H1 (cell line): ENCODE results near the gene ABHD2. TPM values are rescaled to one million over a fixed set of nuclear protein-coding genes. Genes with fewer than 3 reads are reported as not detected.

ENCODE experiments used
- CTCF ChIA-PET: fragments of 300-600 bp; sonication (Branson Sonifier 250); formaldehyde crosslinking; loops from one replicate; lab custom pipeline; 2021; ENCODE audit not compliant: partially characterized antibody; lab: Charles Lee
- POLR2A ChIA-PET: fragments of 300-600 bp; sonication (Branson Sonifier 250); formaldehyde crosslinking; loops from one replicate; lab custom pipeline; 2021; ENCODE audit warnings: inconsistent platforms; ENCODE audit not compliant: partially characterized antibody; lab: Charles Lee
- DNase-seq, 2 experiments: peaks; one replicate each; pipeline versions ENCODE4 v3.0.0 to v3.0.0-alpha.2; 2010 to 2022; ENCODE audit warnings: low spot score in 2 of 2, low read depth in 1 of 2, mixed read lengths in 1 of 2
- FAIRE-seq: peaks from 2 replicates; lab custom pipeline; 2011; peaks lifted over from hg19 to GRCh38; lab: Jason Lieb, UNC
- H2AFZ ChIP-seq: 2 replicates; pipeline ENCODE4 v1.8.1; 2012; ENCODE audit warnings: low read length, inconsistent platforms
- H2AK5ac ChIP-seq: 2 replicates; pipeline ENCODE4 v1.6.1; 2013; ENCODE audit warnings: low read depth, low read length
- H2BK120ac ChIP-seq: replicated peaks from 2 replicates; pipeline ENCODE3; 2013; ENCODE audit warnings: low read depth, low read length, inconsistent platforms
- H2BK12ac ChIP-seq: 2 replicates; pipeline ENCODE4 v1.6.1; 2013; ENCODE audit warnings: low read depth, low read length
- H2BK15ac ChIP-seq: 2 replicates; pipeline ENCODE4 v1.6.1; 2013; ENCODE audit warnings: low read length
- H2BK20ac ChIP-seq: 2 replicates; pipeline ENCODE4 v1.6.1; 2013; ENCODE audit warnings: low read length
- H2BK5ac ChIP-seq: 2 replicates; pipeline ENCODE4 v1.6.1; 2013; ENCODE audit warnings: low read depth, low read length
- H3K14ac ChIP-seq: 2 replicates; pipeline ENCODE4 v1.6.1; 2013; ENCODE audit warnings: inconsistent platforms; ENCODE audit not compliant: insufficient read length
- H3K18ac ChIP-seq: 2 replicates; pipeline ENCODE4 v1.6.1; 2013; ENCODE audit warnings: low read length; ENCODE audit errors: extremely low read depth
- H3K23ac ChIP-seq: 2 replicates; pipeline ENCODE4 v1.6.1; 2013; ENCODE audit warnings: inconsistent platforms; ENCODE audit not compliant: insufficient read length
- H3K23me2 ChIP-seq: 2 replicates; pipeline ENCODE4 v1.6.1; 2013; ENCODE audit warnings: low read depth, low read length
- H3K27ac ChIP-seq: 2 replicates; pipeline ENCODE4 v1.6.1; 2011; ENCODE audit warnings: low read depth, low read length, inconsistent platforms
- H3K27me3 ChIP-seq, 4 experiments: replicated peaks in 1 of 4; 1 replicate in 1 of 4; 2 replicates in 3 of 4; pipeline versions ENCODE4 v1.6.1 to v1.8.1; 2011 to 2013; ENCODE audit warnings: low read length in 3 of 4, mild to moderate bottlenecking in 3 of 4, inconsistent platforms in 2 of 4, mixed read lengths in 2 of 4, moderate library complexity in 1 of 4; ENCODE audit not compliant: control insufficient read depth in 3 of 4, insufficient read depth in 3 of 4; ENCODE audit errors: extremely low read depth in 1 of 4
- H3K36me3 ChIP-seq, 4 experiments: 2 replicates each; pipeline versions ENCODE4 v1.6.1 to v1.8.1; 2011 to 2013; ENCODE audit warnings: mild to moderate bottlenecking in 4 of 4, low read length in 3 of 4, moderate library complexity in 2 of 4, control low read depth in 1 of 4, inconsistent platforms in 1 of 4; ENCODE audit not compliant: insufficient read depth in 4 of 4, control insufficient read depth in 2 of 4
- H3K4ac ChIP-seq: replicated peaks from 2 replicates; pipeline ENCODE3; 2013; ENCODE audit warnings: low read length, low read depth, mixed read lengths, inconsistent platforms; ENCODE audit not compliant: insufficient read length
- H3K4me1 ChIP-seq, 4 experiments: replicated peaks in 1 of 4; 1 replicate in 1 of 4; 2 replicates in 3 of 4; pipeline versions ENCODE4 v1.6.1 to v1.8.1; 2011 to 2013; ENCODE audit warnings: low read length in 3 of 4, inconsistent platforms in 2 of 4, mixed read lengths in 1 of 4; ENCODE audit not compliant: insufficient read depth in 4 of 4, control insufficient read depth in 3 of 4
- H3K4me2 ChIP-seq, 2 experiments: 2 replicates each; pipeline versions ENCODE4 v1.6.1 to v1.8.1; 2011 to 2013; ENCODE audit warnings: low read depth in 2 of 2, low read length in 2 of 2, control low read depth in 1 of 2, inconsistent platforms in 1 of 2, mild to moderate bottlenecking in 1 of 2; ENCODE audit not compliant: insufficient read depth in 1 of 2
- H3K4me3 ChIP-seq, 4 experiments: fragments of 200-600, 300-600 bp in 1 of 4; sonication (generic), shearing (Covaris generic), sonication (Bioruptor Twin) in 1 of 4; 2 replicates each; pipeline versions ENCODE4 v1.5.1 to v1.8.1; 2011 to 2016; ENCODE audit warnings: low read length in 4 of 4, low read depth in 3 of 4, control low read depth in 2 of 4, inconsistent platforms in 2 of 4, mild to moderate bottlenecking in 2 of 4, mixed read lengths in 1 of 4, moderate library complexity in 1 of 4; ENCODE audit not compliant: insufficient read depth in 2 of 4; ENCODE audit errors: extremely low read depth in 1 of 4
- H3K56ac ChIP-seq: replicated peaks from 2 replicates; pipeline ENCODE3; 2013; ENCODE audit warnings: low read depth, mild to moderate bottlenecking, mixed read lengths, low read length, inconsistent platforms; ENCODE audit not compliant: insufficient read length
- H3K79me1 ChIP-seq: 2 replicates; pipeline ENCODE4 v1.6.1; 2013; ENCODE audit warnings: low read depth, low read length, control low read depth
- H3K79me2 ChIP-seq, 2 experiments: 2 replicates each; pipeline versions ENCODE4 v1.6.1 to v1.8.1; 2012 to 2013; ENCODE audit warnings: low read length in 2 of 2, mild to moderate bottlenecking in 2 of 2, inconsistent platforms in 1 of 2; ENCODE audit not compliant: insufficient read depth in 2 of 2, control insufficient read depth in 1 of 2
- H3K9ac ChIP-seq, 4 experiments: replicated peaks in 1 of 4; 1 replicate in 1 of 4; 2 replicates in 3 of 4; pipeline versions ENCODE4 v1.6.1 to v1.8.1; 2011 to 2013; ENCODE audit warnings: low read depth in 3 of 4, low read length in 3 of 4, control low read depth in 2 of 4, mild to moderate bottlenecking in 2 of 4, moderate library complexity in 2 of 4, inconsistent platforms in 1 of 4; ENCODE audit errors: extremely low read depth in 1 of 4
- H3K9me3 ChIP-seq, 2 experiments: 2 replicates each; pipeline versions ENCODE4 v1.6.1 to v1.8.1; 2012 to 2013; ENCODE audit warnings: mild to moderate bottlenecking in 2 of 2, moderate library complexity in 2 of 2, control low read depth in 1 of 2, inconsistent platforms in 1 of 2, low read depth in 1 of 2, low read length in 1 of 2, mixed read lengths in 1 of 2; ENCODE audit not compliant: insufficient read depth in 2 of 2
- H4K20me1 ChIP-seq, 2 experiments: replicated peaks in 1 of 2; 2 replicates each; pipeline versions ENCODE3 to v1.8.1; 2011 to 2013; ENCODE audit warnings: inconsistent platforms in 2 of 2, low read length in 2 of 2, mild to moderate bottlenecking in 1 of 2; ENCODE audit not compliant: insufficient read depth in 2 of 2, control insufficient read depth in 1 of 2
- H4K5ac ChIP-seq: 2 replicates; pipeline ENCODE4 v1.6.1; 2013; ENCODE audit warnings: low read length, low read depth, mixed read lengths, inconsistent platforms; ENCODE audit not compliant: insufficient read length
- H4K8ac ChIP-seq: 2 replicates; pipeline ENCODE4 v1.8.0; 2013; ENCODE audit warnings: mild to moderate bottlenecking, moderate library complexity, low read length, inconsistent platforms; ENCODE audit not compliant: insufficient read depth; ENCODE audit errors: extremely low read depth
- H4K91ac ChIP-seq: replicated peaks from 2 replicates; pipeline ENCODE3; 2013; ENCODE audit warnings: low read length, mixed read lengths, inconsistent platforms; ENCODE audit not compliant: insufficient read length
- ASH2L ChIP-seq: fragments of 200-600, 300-600 bp; sonication (generic); IDR thresholded peaks from one replicate; pipeline ENCODE4 v1.7.1; 2017; ENCODE audit warnings: low read length
- CBX8 ChIP-seq: fragments of 300-800, 300-1000 bp; sonication (generic); IDR thresholded peaks from 2 replicates; pipeline ENCODE4 v1.7.1; 2016; ENCODE audit warnings: low read depth, low read length, borderline replicate concordance
- CTBP2 ChIP-seq: IDR thresholded peaks from 2 replicates; pipeline ENCODE4 v1.7.0; 2011; ENCODE audit warnings: borderline replicate concordance, mild to moderate bottlenecking, moderate library complexity, mixed read lengths, low read length; ENCODE audit not compliant: insufficient read depth, insufficient read length
- RAD21 ChIP-seq, 2 experiments: IDR thresholded peaks in 1 of 2; conservative IDR thresholded peaks in 1 of 2; 2 replicates each; pipeline ENCODE4 v1.6.1; 2011; ENCODE audit warnings: low read depth in 2 of 2, low read length in 2 of 2, improper control_type of control experiment in 1 of 2, inconsistent platforms in 1 of 2, mild to moderate bottlenecking in 1 of 2, moderate library complexity in 1 of 2
- TBP ChIP-seq: IDR thresholded peaks from 2 replicates; pipeline ENCODE4 v1.6.1; 2011; ENCODE audit warnings: low read depth, low read length, improper control_type of control experiment
- WGBS, 2 experiments: shearing (Covaris generic) in 1 of 2; methylation state at CpG; one replicate each; pipeline versions ENCODE4 v1.1.6 to v1.1.7; 2013 to 2015; ENCODE audit warnings: low lambda C conversion rate in 2 of 2, mixed read lengths in 2 of 2, inconsistent platforms in 1 of 2, low coverage in 1 of 2, missing lambda C conversion rate in 1 of 2; ENCODE audit not compliant: insufficient replicate concordance in 2 of 2, insufficient coverage in 1 of 2, insufficient read length in 1 of 2; ENCODE audit errors: extremely low coverage in 1 of 2, missing lambda C conversion rate in 1 of 2; 5-methylcytosine and 5-hydroxymethylcytosine counted together
- polyA plus RNA-seq, 7 experiments: library from polyadenylated mRNA; depleted of rRNA in 3 of 7; stranded (reverse) in 5 of 7; unstranded in 2 of 7; fragments of >200 nt in 5 of 7; fragments of 200-250 nt in 2 of 7; gene quantifications; 1 replicate in 5 of 7; 2 replicates in 1 of 7; 4 replicates in 1 of 7; pipeline versions ENCODE4 v1.2.1 to v1.2.3, GENCODE V29; 2011 to 2013; ENCODE audit warnings: missing spikeins in 2 of 7, mixed read lengths in 2 of 7
- total RNA-seq: library from RNA; stranded (reverse); fragmentation: NEBNext Ultra II Directional; extraction: Animal tissue kit (Norgen Biotek cat#: 25700); gene quantifications from 2 replicates; pipeline ENCODE4 v1.2.1, GENCODE V29; 2021
- TF ChIP-seq, protein P1 (sequence below): IDR thresholded peaks from 2 replicates; pipeline ENCODE4 v1.6.1; 2011; ENCODE audit warnings: low read length, improper control_type of control experiment

ABHD2 gene
- total and polyA plus RNA-seq, 2 of the 8 experiments (the other 6 are each of a cell fraction or from before 2014, with no cell fraction given) = 9.1 to 23.7 TPM

DNA sequence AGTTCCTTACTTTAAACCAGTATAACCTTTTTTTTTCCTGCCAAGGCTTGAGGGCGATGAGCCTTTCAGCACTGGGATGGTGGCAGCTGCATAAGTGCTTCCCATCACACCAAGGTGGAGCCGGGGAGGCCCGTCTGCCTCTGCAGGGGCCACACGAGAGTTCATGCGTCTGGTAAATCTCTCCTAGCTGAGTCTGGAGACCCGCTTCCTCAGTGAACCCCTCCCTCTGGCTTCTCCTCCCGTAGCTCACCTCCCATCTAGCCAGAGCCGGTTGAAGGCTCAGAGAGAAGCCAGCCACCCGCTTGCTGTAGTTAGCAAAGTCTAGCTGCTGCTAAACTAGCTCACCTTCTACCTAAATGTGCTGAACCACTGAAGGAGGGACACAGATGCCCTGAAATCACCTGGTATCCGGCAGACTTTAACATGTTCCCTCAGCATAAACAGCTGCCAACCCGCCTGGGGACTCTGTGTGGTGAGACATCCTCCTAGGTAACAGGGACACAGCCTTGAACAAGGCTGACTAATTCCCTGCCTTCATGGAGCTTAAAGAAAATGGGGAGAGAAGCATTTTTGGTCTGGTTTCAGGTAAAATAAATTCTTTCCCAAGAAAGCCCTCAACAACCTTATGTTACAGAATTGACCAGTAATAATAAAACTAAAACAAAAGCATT lies 90.2 kb downstream of the ABHD2 start:
- H2BK12ac ChIP-seq = no peak overlapping the region
- 80% methylated on average over 11 of the region's 11 CpGs; no CpG with 5 or more reads in 1 of the 2 experiments for WGBS, 2 experiments
- H3K4me3 ChIP-seq = no peak overlapping the region
- no peaks in the 10 kb centered on the region for H3K27me3 ChIP-seq
- no peak overlapping the region for H3K4ac ChIP-seq
- H4K5ac ChIP-seq = no peak overlapping the region
- no peaks in the 10 kb centered on the region for H3K79me1 ChIP-seq
- ChIA-PET CTCF (interaction anchor here (0.6 to 10.5 kb wide), 42 partner anchors 8 to 514 kb away, joined by 3 to 198 read pairs (median 4); no protein-coding TSS in a partner anchor), POLR2A (interaction anchor here (1.2 to 1.8 kb wide), 2 partner anchors 11 to 21 kb away, joined by 4 read pairs; no protein-coding TSS in a partner anchor)
- H3K9ac ChIP-seq = no peak overlapping the region
- H2AFZ ChIP-seq = no peak overlapping the region
- peaks cover 0 to 3% (median 0%) of the 10 kb centered on the region in 4 experiments; a peak in 1 of 8 replicates for H3K36me3 ChIP-seq
- FAIRE-seq = no peak
- H2AK5ac ChIP-seq = no peak overlapping the region
- H3K56ac ChIP-seq = no peak overlapping the region
- no peak overlapping the region for H2BK5ac ChIP-seq
- no peak overlapping the region for H3K27ac ChIP-seq
- H3K4me1 ChIP-seq = no peaks in the 10 kb centered on the region
- no peaks in the 10 kb centered on the region for H4K20me1 ChIP-seq
- H3K9me3 ChIP-seq = no peaks in the 10 kb centered on the region
- H3K14ac ChIP-seq = no peak overlapping the region
- no peak overlapping the region for H4K91ac ChIP-seq
- no peaks in the 10 kb centered on the region; the same call in 1 of the 2 replicates for H3K23me2 ChIP-seq
- H3K18ac ChIP-seq = no peak overlapping the region
- DNase-seq = no peak
- H4K8ac ChIP-seq = no peak overlapping the region
- no peaks in the 10 kb centered on the region for H3K79me2 ChIP-seq
- H3K4me2 ChIP-seq = no peak overlapping the region
- TF ChIP-seq CBX8 (no peak), ASH2L (no peak), RAD21 (IDR thresholded peaks at IDR 0.05 in 1 of 2, conservative IDR thresholded peaks at IDR 0.05 in 1 of 2; ENCODE audit: low read depth in 2 of 2, low read length in 2 of 2) (no peak), TBP (no peak), CTBP2 (no peak)
- TF ChIP-seq, protein P1, sequence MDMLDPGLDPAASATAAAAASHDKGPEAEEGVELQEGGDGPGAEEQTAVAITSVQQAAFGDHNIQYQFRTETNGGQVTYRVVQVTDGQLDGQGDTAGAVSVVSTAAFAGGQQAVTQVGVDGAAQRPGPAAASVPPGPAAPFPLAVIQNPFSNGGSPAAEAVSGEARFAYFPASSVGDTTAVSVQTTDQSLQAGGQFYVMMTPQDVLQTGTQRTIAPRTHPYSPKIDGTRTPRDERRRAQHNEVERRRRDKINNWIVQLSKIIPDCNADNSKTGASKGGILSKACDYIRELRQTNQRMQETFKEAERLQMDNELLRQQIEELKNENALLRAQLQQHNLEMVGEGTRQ = no peak
- H2BK120ac ChIP-seq = no peak overlapping the region
- H3K23ac ChIP-seq = no peak overlapping the region
- no peak overlapping the region for H2BK20ac ChIP-seq
- H2BK15ac ChIP-seq = no peak overlapping the region
